ENCODE data around the gene LHX4. TPM values are rescaled to one million over a fixed set of nuclear protein-coding genes. Genes with fewer than 3 reads are reported as not detected.

Gene LHX4
- total RNA-seq (not detected), total RNA-seq (0 to 0.08 reads per million in 2 donors)

GRCh38 chr1:180229483-180230415, at the start of gene LHX4:
Gene LHX4, plus strand, starts transcription at chr1:180230264. Its CDS starts 266 bp downstream, at chr1:180230530.
- peaks cover 62% of the 10 kb centered on the region for H3K27me3 Mint-ChIP-seq
- no peak for DNase-seq
- peak; percentile 49 for ATAC-seq
- H3K27ac Mint-ChIP-seq, result no peak within 1 kb of the TSS
- peak within 1 kb of the TSS; percentile 85 for H3K4me3 Mint-ChIP-seq
- peaks cover 3% of the 10 kb centered on the region for H3K36me3 Mint-ChIP-seq (ENCODE audit: low read depth)
- peaks cover 10% of the 10 kb centered on the region for H3K4me1 Mint-ChIP-seq
- H3K9me3 ChIP-seq (ENCODE audit: control insufficient read depth, low read length, poor library complexity, severe bottlenecking), result no peaks in the 10 kb centered on the region

GRCh38 chr1:180181048-180181447, 49.0 kb upstream of the LHX4 start:
- ATAC-seq (no peak), DNase-seq (no peak)
- peaks cover 5% of the 10 kb centered on the region for H3K4me1 Mint-ChIP-seq
- H3K27ac Mint-ChIP-seq, result no peak overlapping the region
- no peak overlapping the region for H3K4me3 Mint-ChIP-seq
- peaks cover 10% of the 10 kb centered on the region for H3K36me3 Mint-ChIP-seq (ENCODE audit: low read depth)
- H3K9me3 ChIP-seq (ENCODE audit: control insufficient read depth, low read length, poor library complexity, severe bottlenecking), result no peaks in the 10 kb centered on the region
- no peaks in the 10 kb centered on the region for H3K27me3 Mint-ChIP-seq

- DNase-seq (no peak), ATAC-seq (no peak)
- Mint-ChIP-seq H3K36me3 (ENCODE audit: low read depth) (peaks cover 12% of the 10 kb centered on the region), H3K27me3 (no peaks in the 10 kb centered on the region), H3K4me1 (peaks cover 5% of the 10 kb centered on the region), H3K27ac (no peak overlapping the region), H3K4me3 (no peak overlapping the region)
- H3K9me3 ChIP-seq (ENCODE audit: control insufficient read depth, low read length, poor library complexity, severe bottlenecking), result no peaks in the 10 kb centered on the region
Observed at GRCh38 chr1:180181996-180182642, 47.9 kb upstream of the LHX4 start.

GRCh38 chr1:180182643-180183311, 47.3 kb upstream of the LHX4 start:
- no peak overlapping the region for H3K4me3 Mint-ChIP-seq
- H3K27me3 Mint-ChIP-seq, result no peaks in the 10 kb centered on the region
- no peak for ATAC-seq
- no peak for DNase-seq
- H3K27ac Mint-ChIP-seq, result no peak overlapping the region
- H3K4me1 Mint-ChIP-seq, result peaks cover 5% of the 10 kb centered on the region
- peaks cover 12% of the 10 kb centered on the region for H3K36me3 Mint-ChIP-seq (ENCODE audit: low read depth)
- no peaks in the 10 kb centered on the region for H3K9me3 ChIP-seq (ENCODE audit: control insufficient read depth, low read length, poor library complexity, severe bottlenecking)

GRCh38 chr1:180183426-180183825, 46.6 kb upstream of the LHX4 start:
- no peaks in the 10 kb centered on the region for H3K9me3 ChIP-seq (ENCODE audit: control insufficient read depth, low read length, poor library complexity, severe bottlenecking)
- H3K27ac Mint-ChIP-seq, result no peak overlapping the region
- ATAC-seq (no peak), DNase-seq (no peak)
- peaks cover 12% of the 10 kb centered on the region for H3K36me3 Mint-ChIP-seq (ENCODE audit: low read depth)
- no peaks in the 10 kb centered on the region for H3K27me3 Mint-ChIP-seq
- no peak overlapping the region for H3K4me3 Mint-ChIP-seq
- H3K4me1 Mint-ChIP-seq, result peaks cover 5% of the 10 kb centered on the region

GRCh38 chr1:180184041-180184440, 46.0 kb upstream of the LHX4 start:
- ATAC-seq, result no peak
- DNase-seq, result no peak
- Mint-ChIP-seq H3K4me3 (peak overlapping the region; percentile 57), H3K27ac (no peak overlapping the region), H3K4me1 (peaks cover 2% of the 10 kb centered on the region), H3K27me3 (no peaks in the 10 kb centered on the region), H3K36me3 (ENCODE audit: low read depth) (peaks cover 12% of the 10 kb centered on the region)
- no peaks in the 10 kb centered on the region for H3K9me3 ChIP-seq (ENCODE audit: control insufficient read depth, low read length, poor library complexity, severe bottlenecking)

- H3K27ac Mint-ChIP-seq, result no peak overlapping the region
- H3K27me3 Mint-ChIP-seq, result no peaks in the 10 kb centered on the region
- H3K4me1 Mint-ChIP-seq, result no peaks in the 10 kb centered on the region
- ATAC-seq (no peak), DNase-seq (no peak)
- no peaks in the 10 kb centered on the region for H3K9me3 ChIP-seq (ENCODE audit: control insufficient read depth, low read length, poor library complexity, severe bottlenecking)
- peaks cover 12% of the 10 kb centered on the region for H3K36me3 Mint-ChIP-seq (ENCODE audit: low read depth)
- no peak overlapping the region for H3K4me3 Mint-ChIP-seq
Observed at GRCh38 chr1:180185281-180185680, 44.8 kb upstream of the LHX4 start.

- H3K36me3 Mint-ChIP-seq (ENCODE audit: low read depth), result peaks cover 13% of the 10 kb centered on the region
- H3K4me1 Mint-ChIP-seq, result no peaks in the 10 kb centered on the region
- H3K4me3 Mint-ChIP-seq, result no peak overlapping the region
Observed at GRCh38 chr1:180185971-180186645, 44.0 kb upstream of the LHX4 start.

GRCh38 chr1:180186831-180187230, 43.2 kb upstream of the LHX4 start:
- ATAC-seq (no peak), DNase-seq (no peak)
- no peaks in the 10 kb centered on the region for H3K9me3 ChIP-seq (ENCODE audit: control insufficient read depth, low read length, poor library complexity, severe bottlenecking)
- Mint-ChIP-seq H3K27ac (no peak overlapping the region), H3K36me3 (ENCODE audit: low read depth) (peaks cover 17% of the 10 kb centered on the region), H3K27me3 (no peaks in the 10 kb centered on the region), H3K4me1 (peaks cover 2% of the 10 kb centered on the region), H3K4me3 (no peak overlapping the region)

More at GRCh38 chr1:180185971-180186645, 44.0 kb upstream of the LHX4 start:
- no peak overlapping the region for H3K27ac Mint-ChIP-seq
- ATAC-seq, result no peak
- no peaks in the 10 kb centered on the region for H3K9me3 ChIP-seq (ENCODE audit: control insufficient read depth, low read length, poor library complexity, severe bottlenecking)
- H3K27me3 Mint-ChIP-seq, result no peaks in the 10 kb centered on the region
- DNase-seq, result no peak

- H3K27me3 Mint-ChIP-seq, result no peaks in the 10 kb centered on the region
- H3K27ac Mint-ChIP-seq, result no peak overlapping the region
- H3K9me3 ChIP-seq (ENCODE audit: control insufficient read depth, low read length, poor library complexity, severe bottlenecking), result no peaks in the 10 kb centered on the region
- no peak overlapping the region for H3K4me3 Mint-ChIP-seq
- DNase-seq (no peak), ATAC-seq (no peak)
- H3K36me3 Mint-ChIP-seq (ENCODE audit: low read depth), result peaks cover 24% of the 10 kb centered on the region
- H3K4me1 Mint-ChIP-seq, result peaks cover 9% of the 10 kb centered on the region
Observed at GRCh38 chr1:180187626-180188025, 42.4 kb upstream of the LHX4 start.

- DNase-seq (no peak), ATAC-seq (no peak)
- peaks cover 13% of the 10 kb centered on the region for H3K4me1 Mint-ChIP-seq
- H3K36me3 Mint-ChIP-seq (ENCODE audit: low read depth), result peaks cover 29% of the 10 kb centered on the region
- no peak overlapping the region for H3K27ac Mint-ChIP-seq
- H3K27me3 Mint-ChIP-seq, result no peaks in the 10 kb centered on the region
- H3K4me3 Mint-ChIP-seq, result no peak overlapping the region
- H3K9me3 ChIP-seq (ENCODE audit: control insufficient read depth, low read length, poor library complexity, severe bottlenecking), result no peaks in the 10 kb centered on the region
Observed at GRCh38 chr1:180188091-180188506, 42.0 kb upstream of the LHX4 start.

- no peak overlapping the region for H3K4me3 Mint-ChIP-seq
- ATAC-seq (no peak), DNase-seq (no peak)
- no peak overlapping the region for H3K27ac Mint-ChIP-seq
- H3K27me3 Mint-ChIP-seq, result no peaks in the 10 kb centered on the region
- peaks cover 31% of the 10 kb centered on the region for H3K36me3 Mint-ChIP-seq (ENCODE audit: low read depth)
- H3K9me3 ChIP-seq (ENCODE audit: control insufficient read depth, low read length, poor library complexity, severe bottlenecking), result no peaks in the 10 kb centered on the region
- peaks cover 14% of the 10 kb centered on the region for H3K4me1 Mint-ChIP-seq
Observed at GRCh38 chr1:180188684-180189175, 41.3 kb upstream of the LHX4 start.

Measured in T-helper 17 cell (primary cell).